ENCODE data around the gene GTF3A.

The GTF3A gene

DNA sequence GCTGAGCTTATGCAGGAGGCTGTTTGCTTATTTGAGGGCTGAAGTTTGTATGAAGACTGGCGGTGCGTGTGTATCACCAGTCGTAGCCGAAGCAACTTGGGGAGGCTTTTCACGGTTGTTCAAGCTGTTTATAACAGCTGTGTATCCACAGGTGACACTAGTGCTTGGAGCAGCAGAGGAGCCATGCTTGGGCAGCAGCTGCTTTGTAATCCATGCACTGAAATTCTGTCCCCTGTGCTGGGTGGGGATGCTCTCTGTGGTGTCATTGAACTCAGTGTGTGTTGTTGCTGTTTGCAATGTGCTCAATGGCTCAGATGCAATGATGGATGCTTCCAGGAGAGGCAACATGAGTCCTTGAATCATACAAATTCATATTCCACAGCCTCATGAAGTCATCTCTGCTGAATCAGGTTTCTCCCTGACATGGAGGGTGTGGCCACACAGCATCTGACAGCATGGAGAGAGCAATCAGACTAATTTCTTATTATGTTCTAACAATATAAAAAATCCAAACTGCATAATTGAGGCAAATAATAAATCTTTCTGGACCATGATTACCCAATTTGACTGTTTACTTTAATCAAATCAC lies 18.8 kb upstream of the GTF3A start:
- WGBS, 2 donors (ENCODE audit: extremely low coverage in 2 of 2, insufficient read length in 2 of 2, insufficient replicate concordance in 1 of 2): no CpG with 5 or more reads among the region's 5 CpGs
- no peaks in the 10 kb centered on the region for H3K36me3 ChIP-seq (replicated peaks in 1 of 2; ENCODE audit: control insufficient read depth in 2 of 2, insufficient read depth in 2 of 2, low read length in 2 of 2)
- H4K91ac ChIP-seq (ENCODE audit: low read depth, low read length, poor library complexity): no peak overlapping the region
- no peak overlapping the region for H2AFZ ChIP-seq (ENCODE audit: low read length)
- no peak overlapping the region for H3K23ac ChIP-seq (ENCODE audit: low read depth, low read length, poor library complexity)
- no peak overlapping the region for H2AK5ac ChIP-seq (ENCODE audit: low read depth, low read length)
- no peaks in the 10 kb centered on the region for H3K79me1 ChIP-seq (ENCODE audit: low read depth, low read length)
- H3K9ac ChIP-seq (ENCODE audit: low read depth, low read length, poor library complexity): peak overlapping the region; percentile 60
- H3K4me2 ChIP-seq (ENCODE audit: insufficient read depth, low read length, poor library complexity, severe bottlenecking): no peak overlapping the region
- no peak overlapping the region for H3K14ac ChIP-seq (ENCODE audit: low read length)
- H3K27me3 ChIP-seq (ENCODE audit: control insufficient read depth in 3 of 3, insufficient read depth in 3 of 3, low read depth in 1 of 3, low read length in 3 of 3): peaks cover 0 to 18% (median 0%) of the 10 kb centered on the region in 3 experiments
- no peak overlapping the region for H3K4me3 ChIP-seq (ENCODE audit: low read length in 2 of 2)
- H3K9me3 ChIP-seq (replicated peaks in 1 of 2; ENCODE audit: control insufficient read depth in 2 of 2, insufficient read depth in 1 of 2, low read depth in 1 of 2, low read length in 2 of 2): no peaks in the 10 kb centered on the region
- no peak overlapping the region for H2BK5ac ChIP-seq (ENCODE audit: low read length)
- peaks cover 9% of the 10 kb centered on the region in 2 donors for H3K4me1 ChIP-seq (ENCODE audit: control insufficient read depth in 2 of 2, insufficient read depth in 1 of 2, low read depth in 1 of 2, low read length in 2 of 2)
- peak overlapping the region; percentile 11 for H2BK12ac ChIP-seq (ENCODE audit: low read length)
- H4K8ac ChIP-seq (ENCODE audit: low read depth, low read length): no peak overlapping the region
- H3K4ac ChIP-seq (ENCODE audit: low read length): no peak overlapping the region
- no peak overlapping the region for H2BK15ac ChIP-seq (ENCODE audit: low read length)
- H2BK120ac ChIP-seq (ENCODE audit: low read depth, low read length): no peak overlapping the region
- DNase-seq (ENCODE audit: low spot score): no peak
- H3K18ac ChIP-seq (ENCODE audit: low read length): peak overlapping the region; percentile 57
- no peak overlapping the region for H3K27ac ChIP-seq (replicated peaks; ENCODE audit: low read length)

- peaks cover 0 to 18% (median 0%) of the 10 kb centered on the region in 3 experiments for H3K27me3 ChIP-seq (ENCODE audit: control insufficient read depth in 3 of 3, insufficient read depth in 3 of 3, low read depth in 1 of 3, low read length in 3 of 3)
- no peak overlapping the region for H2BK120ac ChIP-seq (ENCODE audit: low read depth, low read length)
- H4K8ac ChIP-seq (ENCODE audit: low read depth, low read length): no peak overlapping the region
- no peak overlapping the region for H3K4me3 ChIP-seq (ENCODE audit: low read length in 2 of 2)
- H3K4ac ChIP-seq (ENCODE audit: low read length): no peak overlapping the region
- H3K4me2 ChIP-seq (ENCODE audit: insufficient read depth, low read length, poor library complexity, severe bottlenecking): no peak overlapping the region
- no peak overlapping the region for H3K14ac ChIP-seq (ENCODE audit: low read length)
- no peak overlapping the region for H2BK5ac ChIP-seq (ENCODE audit: low read length)
- H2AFZ ChIP-seq (ENCODE audit: low read length): no peak overlapping the region
- peaks cover 9% of the 10 kb centered on the region in 2 donors for H3K4me1 ChIP-seq (ENCODE audit: control insufficient read depth in 2 of 2, insufficient read depth in 1 of 2, low read depth in 1 of 2, low read length in 2 of 2)
- no peak overlapping the region for H2BK12ac ChIP-seq (ENCODE audit: low read length)
- H3K36me3 ChIP-seq (replicated peaks in 1 of 2; ENCODE audit: control insufficient read depth in 2 of 2, insufficient read depth in 2 of 2, low read length in 2 of 2): no peaks in the 10 kb centered on the region
- no peaks in the 10 kb centered on the region for H3K9me3 ChIP-seq (replicated peaks in 1 of 2; ENCODE audit: control insufficient read depth in 2 of 2, insufficient read depth in 1 of 2, low read depth in 1 of 2, low read length in 2 of 2)
- no peak overlapping the region for H2AK5ac ChIP-seq (ENCODE audit: low read depth, low read length)
- no peak overlapping the region for H3K27ac ChIP-seq (replicated peaks; ENCODE audit: low read length)
- no peak overlapping the region for H3K18ac ChIP-seq (ENCODE audit: low read length)
- H4K91ac ChIP-seq (ENCODE audit: low read depth, low read length, poor library complexity): no peak overlapping the region
- WGBS, 2 donors (ENCODE audit: extremely low coverage in 2 of 2, insufficient read length in 2 of 2, insufficient replicate concordance in 1 of 2): no CpG with 5 or more reads among the region's 12 CpGs
- no peak overlapping the region for H3K9ac ChIP-seq (ENCODE audit: low read depth, low read length, poor library complexity)
- H3K79me1 ChIP-seq (ENCODE audit: low read depth, low read length): no peaks in the 10 kb centered on the region
- DNase-seq (ENCODE audit: low spot score): no peak
- H3K23ac ChIP-seq (ENCODE audit: low read depth, low read length, poor library complexity): no peak overlapping the region
- no peak overlapping the region for H2BK15ac ChIP-seq (ENCODE audit: low read length)
Measured at GRCh38 chr13:27406178-27406939, 18.1 kb upstream of the GTF3A start.

DNA sequence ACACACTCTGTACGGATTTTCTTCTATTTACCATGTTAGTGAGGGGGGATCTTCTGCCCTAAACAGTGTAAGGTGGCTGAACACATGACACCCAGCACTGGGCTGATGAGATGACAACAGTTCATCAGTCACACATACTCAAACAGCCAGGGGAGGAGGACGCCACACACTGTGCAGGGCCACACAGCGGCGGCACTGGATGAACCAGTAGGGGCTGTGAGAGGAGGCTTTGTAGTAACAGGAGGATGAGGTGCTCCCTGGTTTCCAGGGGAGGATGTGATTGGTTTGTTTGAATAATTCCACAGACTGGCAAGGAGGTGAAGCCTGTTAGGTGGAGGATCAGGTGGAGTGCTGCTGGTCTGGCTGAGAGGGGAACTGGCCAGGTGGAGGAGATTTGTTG lies 16.3 kb upstream of the GTF3A start:
- no peaks in the 10 kb centered on the region for H3K9me3 ChIP-seq (replicated peaks in 1 of 2; ENCODE audit: control insufficient read depth in 2 of 2, insufficient read depth in 1 of 2, low read depth in 1 of 2, low read length in 2 of 2)
- no peak overlapping the region for H2AFZ ChIP-seq (ENCODE audit: low read length)
- no peak overlapping the region for H4K91ac ChIP-seq (ENCODE audit: low read depth, low read length, poor library complexity)
- H2BK120ac ChIP-seq (ENCODE audit: low read depth, low read length): no peak overlapping the region
- no peak for DNase-seq (ENCODE audit: low spot score)
- H2BK5ac ChIP-seq (ENCODE audit: low read length): no peak overlapping the region
- H4K8ac ChIP-seq (ENCODE audit: low read depth, low read length): no peak overlapping the region
- H3K79me1 ChIP-seq (ENCODE audit: low read depth, low read length): no peaks in the 10 kb centered on the region
- H3K18ac ChIP-seq (ENCODE audit: low read length): no peak overlapping the region
- H3K9ac ChIP-seq (ENCODE audit: low read depth, low read length, poor library complexity): no peak overlapping the region
- no peak overlapping the region for H3K27ac ChIP-seq (replicated peaks; ENCODE audit: low read length)
- peak overlapping the region; percentile 42 for H3K14ac ChIP-seq (ENCODE audit: low read length)
- H3K4me3 ChIP-seq (ENCODE audit: low read length in 2 of 2): no peak overlapping the region
- H3K36me3 ChIP-seq (replicated peaks in 1 of 2; ENCODE audit: control insufficient read depth in 2 of 2, insufficient read depth in 2 of 2, low read length in 2 of 2): no peaks in the 10 kb centered on the region
- H2AK5ac ChIP-seq (ENCODE audit: low read depth, low read length): no peak overlapping the region
- peaks cover 5 to 6% of the 10 kb centered on the region in 2 donors for H3K4me1 ChIP-seq (ENCODE audit: control insufficient read depth in 2 of 2, insufficient read depth in 1 of 2, low read depth in 1 of 2, low read length in 2 of 2)
- H3K27me3 ChIP-seq (ENCODE audit: control insufficient read depth in 3 of 3, insufficient read depth in 3 of 3, low read depth in 1 of 3, low read length in 3 of 3): peaks cover 0 to 24% (median 0%) of the 10 kb centered on the region in 3 experiments
- no CpG with 5 or more reads among the region's 4 CpGs for WGBS, 2 donors (ENCODE audit: extremely low coverage in 2 of 2, insufficient read length in 2 of 2, insufficient replicate concordance in 1 of 2)
- H3K4ac ChIP-seq (ENCODE audit: low read length): no peak overlapping the region
- no peak overlapping the region for H2BK12ac ChIP-seq (ENCODE audit: low read length)
- H3K23ac ChIP-seq (ENCODE audit: low read depth, low read length, poor library complexity): no peak overlapping the region
- no peak overlapping the region for H2BK15ac ChIP-seq (ENCODE audit: low read length)
- H3K4me2 ChIP-seq (ENCODE audit: insufficient read depth, low read length, poor library complexity, severe bottlenecking): no peak overlapping the region

DNA sequence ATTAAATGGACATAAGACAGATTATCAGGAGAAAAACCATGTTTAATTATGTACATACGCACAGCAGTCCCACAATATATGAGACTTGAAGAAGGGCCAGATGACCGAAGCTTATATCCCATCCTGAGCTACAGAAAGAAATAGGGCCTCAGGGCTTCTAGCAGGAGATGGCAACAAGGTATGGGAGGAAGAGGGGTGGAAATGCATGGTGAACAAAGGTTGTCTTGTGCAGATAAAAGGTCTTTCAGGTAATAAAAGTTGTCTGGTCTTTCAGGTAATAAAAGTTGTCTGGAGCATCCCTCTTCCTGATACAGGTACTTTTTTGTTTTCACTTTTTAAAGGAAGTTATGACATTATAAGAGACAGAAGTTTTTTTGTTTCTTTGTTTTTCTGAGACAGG lies 15.4 kb upstream of the GTF3A start:
- Histone ChIP-seq H3K4ac (ENCODE audit: low read length) (no peak overlapping the region), H3K4me1 (ENCODE audit: control insufficient read depth in 2 of 2, insufficient read depth in 1 of 2, low read depth in 1 of 2, low read length in 2 of 2) (no peaks in the 10 kb centered on the region), H2BK120ac (ENCODE audit: low read depth, low read length) (no peak overlapping the region), H3K9ac (ENCODE audit: low read depth, low read length, poor library complexity) (no peak overlapping the region), H3K79me1 (ENCODE audit: low read depth, low read length) (no peaks in the 10 kb centered on the region), H3K18ac (ENCODE audit: low read length) (no peak overlapping the region), H2BK5ac (ENCODE audit: low read length) (no peak overlapping the region), H3K36me3 (replicated peaks in 1 of 2; ENCODE audit: control insufficient read depth in 2 of 2, insufficient read depth in 2 of 2, low read length in 2 of 2) (no peaks in the 10 kb centered on the region), H3K23ac (ENCODE audit: low read depth, low read length, poor library complexity) (no peak overlapping the region), H3K27ac (replicated peaks; ENCODE audit: low read length) (no peak overlapping the region), H2BK12ac (ENCODE audit: low read length) (no peak overlapping the region), H2BK15ac (ENCODE audit: low read length) (no peak overlapping the region), H3K9me3 (replicated peaks in 1 of 2; ENCODE audit: control insufficient read depth in 2 of 2, insufficient read depth in 1 of 2, low read depth in 1 of 2, low read length in 2 of 2) (no peaks in the 10 kb centered on the region), H3K4me2 (ENCODE audit: insufficient read depth, low read length, poor library complexity, severe bottlenecking) (no peak overlapping the region), H4K8ac (ENCODE audit: low read depth, low read length) (no peak overlapping the region), H4K91ac (ENCODE audit: low read depth, low read length, poor library complexity) (no peak overlapping the region), H2AK5ac (ENCODE audit: low read depth, low read length) (no peak overlapping the region), H2AFZ (ENCODE audit: low read length) (no peak overlapping the region), H3K4me3 (ENCODE audit: low read length in 2 of 2) (no peak overlapping the region), H3K14ac (ENCODE audit: low read length) (no peak overlapping the region), H3K27me3 (ENCODE audit: control insufficient read depth in 3 of 3, insufficient read depth in 3 of 3, low read depth in 1 of 3, low read length in 3 of 3) (peaks cover 0 to 30% (median 0%) of the 10 kb centered on the region in 3 experiments)
- no peak for DNase-seq (ENCODE audit: low spot score)
- WGBS, 2 donors (ENCODE audit: extremely low coverage in 2 of 2, insufficient read length in 2 of 2, insufficient replicate concordance in 1 of 2): no CpG with 5 or more reads among the region's 2 CpGs
